ENCODE results near the gene SHC1.
A peak's percentile ranks its signal among the peaks of the same experiment; 100 is the strongest.
"Not testable (repeated sequence)": the region's sequence is repeated elsewhere in the genome, so short reads cannot be mapped to it uniquely, and the experiment has no call there.

SHC1 gene

DNA sequence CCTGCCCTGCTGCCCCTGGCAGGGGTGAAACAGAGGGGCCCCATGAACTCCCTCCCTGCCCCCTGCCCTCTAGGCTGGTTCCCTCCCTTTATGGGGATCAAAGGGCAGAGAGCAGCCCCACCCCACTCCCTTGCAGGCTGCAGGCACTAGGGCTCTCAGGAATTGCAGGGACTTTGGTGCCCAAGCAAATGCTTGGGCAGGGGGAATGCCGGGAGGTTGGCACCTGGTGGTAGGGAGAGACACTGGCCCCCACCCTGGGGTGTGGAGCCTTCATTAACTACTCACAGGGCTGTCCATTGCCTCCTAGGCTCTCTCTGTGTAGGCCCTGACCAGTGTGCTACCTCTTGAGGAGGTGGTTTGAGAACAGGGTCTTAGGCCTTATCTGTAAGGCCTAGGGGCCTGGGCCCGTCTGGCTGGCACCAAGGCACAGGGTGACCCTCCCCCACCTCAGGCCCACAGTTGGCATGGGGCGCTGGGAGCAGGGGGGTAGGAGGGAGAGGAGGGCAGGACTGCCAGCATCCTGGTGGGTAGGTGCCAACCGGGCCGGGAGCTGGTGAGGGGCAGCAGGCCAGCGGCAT, 36.8 kb upstream of the SHC1 start:
- no peak for DNase-seq

DNA sequence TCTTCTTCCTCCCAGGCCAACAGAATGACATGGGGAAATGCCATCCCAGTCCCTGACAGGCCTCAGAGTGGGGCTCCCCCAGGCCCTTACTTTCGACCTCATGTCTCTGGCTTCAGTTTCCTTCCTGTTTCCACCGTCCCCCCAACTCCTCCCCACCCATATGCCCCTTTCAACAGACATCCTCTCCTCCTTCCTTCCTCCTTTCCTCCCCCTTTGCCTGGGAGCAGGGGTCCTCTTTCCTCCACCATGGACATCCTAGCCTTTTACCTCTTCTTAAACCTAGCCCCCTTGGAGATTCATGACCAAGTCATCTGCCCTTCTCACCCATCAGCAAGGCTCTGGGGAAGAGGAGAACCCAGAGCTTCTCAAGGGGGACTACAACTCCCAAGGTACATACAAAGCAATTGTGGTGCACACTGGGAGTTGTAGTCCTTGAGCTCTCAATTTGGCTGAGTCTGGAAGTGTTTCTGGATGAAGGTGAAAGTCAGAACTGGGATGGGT, 36.1 kb upstream of the SHC1 start:
- DNase-seq, result peak; percentile 69

DNA sequence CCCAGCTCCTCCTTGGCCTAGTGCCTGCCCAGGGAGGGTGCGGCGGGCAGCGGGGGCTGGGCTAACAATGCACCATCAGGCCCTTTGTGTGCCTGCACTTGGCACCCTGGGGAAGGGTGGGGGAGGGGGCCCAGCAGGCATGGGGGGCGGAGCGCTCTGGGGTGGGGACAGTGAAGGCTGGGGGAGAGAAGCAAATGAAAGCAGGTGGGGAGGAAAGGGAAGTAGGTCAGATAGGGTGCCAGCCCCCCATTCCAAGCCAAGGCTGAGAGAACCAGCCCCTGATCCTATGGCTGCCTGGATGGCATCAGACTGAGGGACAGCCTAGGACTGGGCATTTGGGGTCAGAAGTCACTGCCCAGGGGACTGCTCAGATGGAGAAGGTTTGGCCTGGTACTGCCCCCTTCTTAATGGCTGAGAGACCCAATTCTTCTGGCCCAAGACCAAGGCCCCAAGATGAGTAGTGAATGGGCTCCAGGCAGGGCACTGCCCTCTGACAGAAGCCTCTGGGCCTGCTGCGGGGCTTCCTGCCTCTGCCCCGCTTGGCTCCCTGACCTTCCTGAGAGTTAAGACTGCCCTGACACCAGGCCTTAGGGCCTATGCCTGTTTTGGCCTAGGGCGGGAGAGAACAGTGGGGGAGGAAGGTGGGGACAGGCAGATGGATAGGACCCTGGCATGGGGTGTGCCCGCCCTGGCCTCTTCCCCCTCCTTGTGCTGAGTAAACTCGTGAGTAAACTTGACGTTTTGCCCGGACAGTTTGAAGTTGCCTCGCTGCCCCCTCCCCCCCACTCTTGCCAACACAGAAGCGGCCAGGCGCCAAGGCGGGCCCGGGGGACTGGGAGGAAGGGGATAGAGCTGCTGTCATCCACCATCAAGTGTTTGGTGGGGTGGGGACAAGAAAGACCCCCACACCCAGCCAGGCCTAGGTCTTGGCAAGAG, 34.8 kb upstream of the SHC1 start:
- DNase-seq, result peak; percentile 58

DNA sequence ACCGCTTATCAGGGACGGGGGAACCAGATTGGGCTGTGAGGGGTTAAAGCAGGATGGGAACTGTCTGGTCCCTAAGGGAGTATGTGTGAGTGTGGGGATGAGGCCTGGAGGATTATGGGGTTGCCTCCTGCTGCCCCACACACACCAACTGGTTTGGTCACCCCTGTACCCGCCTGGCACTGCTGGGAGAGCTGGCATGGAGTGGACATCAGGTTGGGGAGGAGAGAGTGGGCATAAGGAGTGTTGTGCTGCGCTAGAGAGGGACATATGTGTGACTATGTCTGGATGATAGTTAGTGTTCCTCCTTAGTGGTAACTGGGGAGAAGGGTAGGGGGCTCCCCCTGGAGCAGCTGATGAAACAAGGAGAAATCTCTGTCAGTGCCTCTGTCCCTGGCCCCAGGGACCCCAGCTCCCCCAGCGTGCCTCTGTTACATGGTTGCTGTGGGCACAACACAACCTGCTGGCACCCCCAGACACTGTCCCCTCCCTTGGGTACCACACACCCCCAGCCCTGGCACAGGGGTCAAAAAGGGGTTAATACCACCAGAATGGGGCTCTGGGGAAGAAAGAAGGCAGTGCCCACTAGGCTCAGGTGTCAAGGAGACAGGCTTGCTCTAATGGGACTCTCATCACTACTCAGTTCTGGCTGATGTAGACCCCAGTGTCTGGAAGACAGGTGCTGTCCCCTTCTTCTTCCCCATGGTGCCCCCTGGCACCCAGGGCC, 34.0 kb upstream of the SHC1 start:
- no peak for DNase-seq

DNA sequence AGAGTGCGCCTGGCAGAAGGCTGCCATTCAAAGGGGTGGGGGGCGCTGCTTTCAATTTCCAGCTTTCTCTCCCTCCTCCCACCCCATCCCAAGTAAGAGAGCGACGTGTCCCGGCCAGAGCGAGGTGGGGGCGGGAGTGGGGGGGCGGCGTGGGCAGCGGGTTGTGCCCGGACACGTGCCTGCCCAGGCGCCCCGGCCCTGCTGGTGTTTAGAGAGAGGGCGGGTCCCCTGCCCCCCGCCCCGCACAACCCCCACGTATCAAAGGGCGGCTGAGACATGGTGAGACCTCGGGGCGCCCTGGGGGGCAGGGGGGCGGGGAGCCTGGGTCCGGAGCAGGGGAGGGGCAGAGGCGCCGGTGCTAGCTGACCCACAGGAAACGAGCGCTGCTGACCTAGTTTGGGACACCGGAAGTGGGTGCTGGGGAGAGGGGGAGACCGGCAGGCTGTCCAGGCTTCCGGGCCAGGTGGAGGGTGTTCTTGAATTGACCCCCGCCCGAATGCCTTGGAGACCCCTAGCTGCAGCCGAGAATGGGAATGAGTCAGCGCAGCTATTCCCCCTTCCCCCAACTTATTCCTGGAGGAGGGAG, 33.3 kb upstream of the SHC1 start:
- DNase-seq, result no peak

DNA sequence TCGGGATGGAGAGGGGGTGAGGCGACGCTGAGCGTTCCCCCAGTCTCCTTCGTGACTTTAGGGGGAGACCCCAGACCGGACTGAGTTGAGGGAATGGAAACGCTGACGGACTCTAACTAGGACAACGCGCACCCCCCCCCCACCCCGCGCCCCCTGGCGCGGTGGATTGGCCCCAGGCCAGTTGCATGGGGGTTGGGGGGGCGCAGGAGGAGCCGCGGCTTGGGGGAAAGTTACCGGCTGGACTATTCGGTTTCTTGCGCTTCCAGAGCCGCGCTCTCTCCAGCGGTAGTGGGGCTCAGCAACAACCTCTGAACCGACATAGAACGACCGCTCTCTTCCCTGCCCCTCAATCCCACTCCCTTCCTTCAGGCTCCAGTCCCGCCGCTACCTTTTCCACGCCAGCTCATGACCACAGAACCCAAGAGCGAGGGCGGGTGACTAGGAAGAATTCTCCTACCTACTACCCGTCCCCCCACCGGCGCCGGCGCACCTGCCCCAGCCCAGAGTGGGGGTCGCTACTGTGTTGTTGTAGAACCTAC, 32.7 kb upstream of the SHC1 start:
- DNase-seq, result no peak

DNA sequence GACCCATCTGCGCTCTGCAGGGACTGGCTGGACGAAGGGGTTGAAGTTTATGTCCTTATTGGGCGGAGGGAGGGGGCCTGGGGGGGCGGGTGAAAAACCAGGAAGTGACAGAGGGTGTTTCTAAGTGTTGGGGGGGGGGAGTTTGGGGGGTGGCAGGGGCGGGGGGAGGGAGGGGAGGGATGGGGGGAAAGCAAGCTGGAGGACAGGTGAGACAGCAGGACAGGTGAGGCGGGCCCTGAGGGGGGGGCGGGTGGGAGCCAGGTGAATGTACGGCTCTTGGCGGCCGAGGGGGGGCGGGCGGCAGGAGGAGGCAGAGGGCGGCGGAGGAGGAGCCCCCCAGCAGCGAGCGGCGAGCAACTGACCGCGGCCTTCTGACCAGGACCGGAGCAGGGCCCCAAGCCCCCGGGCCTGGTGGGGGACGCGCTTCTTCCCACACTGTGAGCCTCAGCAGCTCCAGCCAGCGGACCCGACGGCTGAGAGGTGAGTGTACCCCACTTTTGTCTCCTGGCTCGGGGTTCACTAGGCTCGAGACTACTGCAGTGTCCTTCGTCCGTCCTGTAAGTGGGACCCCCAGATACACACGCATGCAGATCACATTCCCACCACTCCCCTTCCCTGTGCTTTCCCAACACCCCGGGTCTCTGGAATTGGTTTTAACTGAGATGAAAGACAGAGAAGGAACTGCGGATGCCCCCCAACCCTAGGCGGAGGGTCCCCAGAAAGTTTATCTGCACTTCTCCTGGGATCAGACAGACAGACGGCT, 32.1 kb upstream of the SHC1 start, which contains the start of gene ZBTB7B:
TSS of gene ZBTB7B (plus strand) at position 339 of the 763 bp plus-strand sequence. CDS start 11,859 bp downstream, outside the sequence.
- DNase-seq, result no peak

DNA sequence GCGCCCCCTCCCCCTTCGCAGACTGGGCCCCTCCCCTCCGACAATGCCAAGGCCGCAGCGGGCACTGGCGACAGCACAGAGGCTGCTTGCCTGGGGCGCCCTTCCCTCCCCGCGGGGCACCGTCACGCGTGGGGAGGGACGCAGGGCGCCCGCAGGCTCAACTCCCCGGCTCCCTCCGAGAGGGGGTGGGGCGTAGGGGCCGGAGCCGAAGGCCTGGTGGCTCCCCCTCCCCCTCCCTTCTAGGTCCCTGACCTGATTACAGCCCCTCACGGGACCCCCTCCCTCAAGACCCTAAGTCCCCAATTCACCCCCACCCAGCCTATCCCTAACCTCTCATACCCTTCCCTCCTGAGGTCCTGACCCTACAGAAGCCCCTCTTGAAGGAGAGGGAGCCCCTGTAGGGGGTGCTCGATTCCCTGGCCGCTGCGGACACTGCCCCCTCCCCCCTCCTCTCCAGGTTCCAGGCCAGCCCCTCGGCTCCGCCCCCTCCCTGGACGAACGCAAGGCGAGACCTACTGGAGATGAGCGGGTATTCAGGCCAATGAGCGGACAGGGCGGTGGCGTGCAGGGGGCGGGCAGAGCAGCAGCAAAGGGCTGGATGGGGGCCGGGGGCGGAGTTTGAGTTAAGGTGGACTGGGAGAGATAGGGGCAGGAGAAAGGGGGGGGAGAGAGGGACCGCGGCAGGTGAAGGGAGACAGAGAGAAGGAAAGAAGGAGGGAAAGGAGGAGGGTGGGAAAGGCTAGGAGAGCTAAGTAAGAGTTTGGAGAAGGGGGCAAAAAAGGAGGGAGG, 31.3 kb upstream of the SHC1 start:
- DNase-seq, result peak; percentile 98

DNA sequence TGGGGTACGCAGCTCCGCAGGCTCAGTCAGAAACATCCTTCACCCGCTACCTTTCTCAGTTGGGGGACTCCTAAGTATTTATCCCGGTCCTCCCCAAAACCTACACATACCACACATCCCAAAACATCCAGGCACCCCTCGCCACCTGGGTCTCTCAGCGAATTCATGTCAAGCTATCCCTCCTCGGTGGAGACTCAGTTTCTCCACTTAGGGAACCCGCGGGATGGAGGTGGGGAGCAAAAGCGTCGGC, 30.8 kb upstream of the SHC1 start:
- no peak for DNase-seq

DNA sequence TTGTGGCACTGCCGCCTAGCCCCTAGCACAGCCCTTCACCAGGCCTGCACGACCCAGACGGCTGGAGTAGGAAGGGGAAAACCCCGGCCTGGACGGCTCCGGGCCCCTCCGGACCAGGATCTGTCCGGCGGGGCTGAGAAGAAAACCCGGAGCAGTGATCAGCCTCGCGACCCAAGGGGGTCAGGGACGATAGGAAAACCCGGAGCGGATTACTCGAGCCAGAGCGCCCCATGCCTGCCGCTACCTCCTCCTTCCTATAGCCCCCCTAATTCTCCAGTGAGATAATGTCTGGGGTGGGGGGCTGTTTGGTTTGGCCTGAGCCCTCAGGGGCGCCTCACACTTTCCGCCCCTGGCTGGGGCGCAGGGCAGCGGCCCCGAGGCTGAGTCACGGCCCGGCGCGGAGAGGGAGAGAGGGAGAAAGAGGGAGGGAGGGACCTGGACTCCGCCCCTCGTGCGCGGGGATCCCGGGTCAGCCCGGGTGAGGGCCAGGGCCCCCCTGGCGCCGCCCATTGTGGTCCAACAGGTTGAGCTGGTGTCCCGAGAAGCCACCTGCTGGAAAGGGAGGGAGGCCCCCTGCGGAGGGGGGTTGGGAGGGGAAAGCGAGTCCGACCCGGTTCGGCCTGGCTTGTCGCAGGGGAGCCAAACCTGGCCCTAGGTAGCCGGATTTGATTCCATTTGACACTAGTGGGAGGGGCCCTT, 30.3 kb upstream of the SHC1 start:
- DNase-seq, result peak; percentile 82

DNA sequence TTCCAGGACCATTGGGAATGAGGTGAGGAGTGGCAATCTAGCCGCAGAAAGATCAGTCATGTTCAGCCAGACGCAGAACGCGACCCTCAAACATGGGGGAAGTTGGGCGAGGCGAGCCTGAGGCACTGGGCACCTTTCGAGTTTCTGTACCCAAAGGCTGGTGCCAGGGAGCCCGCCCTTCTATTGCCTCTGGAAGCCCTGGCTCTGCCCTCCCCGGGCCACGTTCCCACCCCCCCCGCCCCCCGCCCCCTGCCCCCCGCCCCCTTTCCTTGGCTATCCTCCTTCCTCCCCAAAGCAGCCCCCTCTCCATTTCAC, 29.8 kb upstream of the SHC1 start:
- no peak for DNase-seq

DNA sequence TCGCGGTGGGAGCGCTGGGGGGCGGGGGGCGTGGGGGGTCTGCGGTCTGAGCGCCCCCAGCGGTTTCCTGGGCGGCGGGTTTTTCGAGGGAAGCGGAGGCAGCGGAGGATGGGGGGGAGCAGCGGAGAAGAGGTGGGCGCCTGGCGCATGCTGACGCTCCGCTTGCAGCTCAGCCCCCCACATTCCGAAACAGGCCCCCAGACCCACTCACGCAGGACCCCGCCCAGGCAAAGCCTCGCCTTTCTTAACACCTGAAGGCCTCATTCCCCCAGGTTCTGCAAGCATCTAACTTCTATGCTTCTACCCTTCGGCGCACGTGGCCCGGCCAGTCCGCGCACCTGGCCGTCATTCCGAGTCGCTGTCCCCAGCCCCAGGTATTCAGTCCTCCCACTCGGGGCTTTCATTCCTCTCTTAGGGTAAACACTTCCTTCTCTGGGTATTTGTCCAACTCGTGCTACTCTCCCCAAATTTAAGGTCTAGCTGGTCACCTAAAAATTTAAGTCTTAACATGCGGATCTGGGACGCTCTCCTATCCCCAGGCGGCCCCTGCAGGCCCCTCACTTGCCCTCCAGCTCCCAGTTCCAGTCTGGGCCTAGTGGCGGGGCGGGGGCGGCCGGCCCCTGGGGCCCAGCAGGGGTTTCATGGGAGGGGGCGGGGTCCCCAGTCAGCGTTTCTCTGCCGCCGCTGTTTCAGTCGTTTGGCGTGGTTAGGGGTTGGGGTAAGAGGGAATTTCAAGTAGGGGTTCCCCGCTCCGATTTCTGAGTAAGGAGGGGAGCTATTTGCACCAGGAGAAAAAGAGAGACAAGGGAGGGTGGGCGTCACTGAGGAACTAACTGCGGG, 29.2 kb upstream of the SHC1 start:
- DNase-seq, result peak; percentile 51

DNA sequence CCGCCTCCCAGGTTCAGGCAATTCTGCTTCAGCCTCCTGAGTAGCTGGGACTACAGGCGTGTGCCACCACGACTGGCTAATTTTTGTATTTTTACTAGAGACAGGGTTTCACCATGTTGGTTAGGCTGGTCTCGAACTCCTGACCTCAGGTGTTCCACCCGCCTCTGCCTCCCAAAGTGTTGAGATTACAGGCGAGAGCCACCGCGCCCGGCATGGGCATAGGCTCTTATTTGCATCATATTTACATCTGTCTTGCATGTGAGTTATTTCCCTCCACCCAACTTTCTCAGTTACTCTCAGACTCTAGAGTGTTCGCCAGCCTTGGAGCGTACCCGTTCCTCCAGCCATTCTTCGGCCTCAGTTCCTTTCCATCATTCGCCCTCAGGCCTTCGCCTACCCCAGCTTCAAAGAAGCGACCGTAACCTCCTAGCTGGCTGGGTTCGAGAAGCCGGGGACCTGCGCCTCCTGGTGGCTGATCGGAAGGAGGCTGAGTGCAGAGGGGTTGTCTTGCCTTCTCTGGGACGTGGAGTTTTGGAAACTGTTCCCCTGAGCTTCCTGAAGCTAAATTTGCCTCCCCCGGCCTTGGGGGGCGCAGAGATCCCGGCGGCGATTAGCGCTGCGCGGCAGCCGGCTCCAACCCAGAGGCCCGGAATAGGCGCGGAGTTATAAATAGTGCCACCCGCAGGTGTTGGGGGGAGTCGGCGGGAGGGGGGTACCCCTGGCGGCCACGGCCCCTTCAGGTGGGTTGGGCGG, 28.4 kb upstream of the SHC1 start:
- peak; percentile 77 for DNase-seq

DNA sequence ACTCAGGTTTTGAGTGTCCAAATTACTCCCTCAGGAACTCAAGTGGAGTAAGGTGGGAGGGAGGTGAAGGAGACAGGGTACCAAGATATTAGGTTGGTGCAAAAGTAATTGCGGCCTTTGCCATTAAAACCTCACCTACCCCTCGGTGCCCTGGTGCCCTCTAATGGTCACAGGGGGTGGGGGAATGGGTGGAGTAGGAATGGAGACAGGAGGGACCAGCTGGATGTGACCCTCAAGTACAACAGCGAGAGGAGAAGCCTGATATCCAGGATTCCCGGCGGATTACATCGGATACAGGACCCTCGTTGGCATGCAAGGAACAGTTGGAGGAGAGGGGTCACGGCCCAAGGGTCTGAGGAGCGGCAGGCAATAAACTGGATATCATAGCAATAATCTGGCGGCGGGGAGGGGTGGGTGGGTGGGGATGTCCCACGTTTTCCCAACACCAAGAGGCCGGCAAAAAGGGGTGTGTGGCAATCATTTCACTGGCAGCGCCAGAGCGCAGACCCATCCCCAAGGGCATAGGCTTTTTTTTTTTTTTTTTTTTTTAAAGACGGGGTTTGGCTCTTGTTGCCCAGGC, 27.7 kb upstream of the SHC1 start:
- no peak for DNase-seq

DNA sequence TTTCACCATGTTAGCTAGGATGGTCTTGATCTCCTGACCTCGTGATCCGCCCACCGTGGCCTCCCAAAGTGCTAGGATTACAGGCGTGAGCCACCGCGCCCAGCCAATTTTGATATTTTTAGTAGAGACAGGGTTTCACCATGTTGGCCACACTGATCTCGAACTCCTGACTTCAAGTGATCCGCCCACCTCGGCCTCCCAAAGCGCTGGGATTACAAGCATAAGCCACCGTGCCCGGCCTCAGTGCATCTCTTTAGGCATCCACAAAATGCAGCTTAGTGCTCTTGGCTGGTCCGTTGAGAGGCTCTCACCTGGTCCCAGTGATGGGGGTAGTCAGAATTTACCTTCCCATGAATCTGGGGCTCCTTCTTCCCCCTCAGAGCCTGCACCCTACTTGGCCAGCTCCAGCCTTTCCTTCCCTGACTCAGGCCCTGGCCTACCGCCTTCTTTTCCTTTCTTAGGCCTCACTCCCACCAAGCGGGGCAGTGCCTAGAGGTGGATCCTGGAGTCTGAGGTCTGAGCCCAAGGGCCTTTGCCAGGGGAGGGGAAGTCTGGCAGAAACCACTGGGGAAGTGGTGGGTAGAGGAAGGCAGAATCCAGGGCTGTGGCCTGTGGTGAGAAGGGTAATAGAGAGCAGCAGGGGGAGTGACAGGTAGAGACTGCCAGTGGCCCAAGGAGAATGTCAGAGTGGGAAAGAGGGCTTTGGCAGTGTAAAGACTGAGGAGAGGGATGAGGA, 26.6 kb upstream of the SHC1 start:
- no peak for DNase-seq

DNA sequence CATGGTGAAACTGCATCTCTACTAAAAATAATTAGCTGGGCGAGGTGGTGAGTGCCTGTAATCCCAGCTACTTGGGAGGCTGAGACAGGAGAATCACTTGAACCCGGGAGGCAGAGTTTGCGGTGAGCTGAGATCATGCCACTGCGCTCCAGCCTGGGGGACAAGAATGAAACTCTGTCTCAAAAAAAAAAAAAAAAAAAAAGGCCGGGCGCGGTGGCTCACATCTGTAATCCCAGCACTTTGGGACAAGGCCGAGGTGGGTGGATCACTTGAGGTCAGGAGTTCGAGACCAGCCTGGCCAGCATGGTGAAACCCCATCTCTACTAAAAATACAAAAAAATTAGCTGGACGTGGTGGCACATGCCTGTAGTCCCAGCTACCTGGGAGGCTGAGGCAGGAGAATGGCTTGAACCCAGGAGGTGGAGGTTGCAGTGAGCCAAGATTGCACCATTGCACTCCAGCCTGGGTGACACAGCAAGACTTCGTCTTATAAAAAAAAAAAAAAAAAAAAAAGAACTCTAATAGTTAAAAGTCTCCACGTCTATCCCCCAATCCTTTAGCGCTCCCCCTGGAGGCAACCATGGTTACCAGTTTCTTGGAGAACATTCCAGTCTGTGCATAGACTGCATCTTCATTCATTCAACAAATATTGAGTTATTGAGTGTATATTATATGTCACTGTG, 24.9 kb upstream of the SHC1 start:
- not testable (repeated sequence) for DNase-seq

DNA sequence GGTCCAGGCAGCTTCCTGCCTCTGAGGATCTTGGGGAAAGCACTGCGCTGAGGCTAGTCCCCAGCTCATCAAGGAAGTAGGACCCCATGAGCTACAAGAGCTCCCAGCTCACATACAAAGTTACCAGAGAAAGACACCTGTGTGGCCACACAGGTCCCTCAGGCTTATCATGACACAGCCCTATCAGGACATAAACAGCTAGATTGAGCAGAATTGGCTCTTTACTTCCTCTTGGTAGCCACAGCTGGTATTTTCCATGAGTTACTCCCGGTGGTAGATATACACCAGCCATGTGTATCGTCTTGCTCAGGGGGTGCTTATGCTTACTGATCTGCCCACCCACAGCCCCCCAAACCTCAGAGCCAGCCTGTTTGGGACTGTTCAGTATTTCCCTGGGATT, 24.0 kb upstream of the SHC1 start:
- DNase-seq, result no peak

DNA sequence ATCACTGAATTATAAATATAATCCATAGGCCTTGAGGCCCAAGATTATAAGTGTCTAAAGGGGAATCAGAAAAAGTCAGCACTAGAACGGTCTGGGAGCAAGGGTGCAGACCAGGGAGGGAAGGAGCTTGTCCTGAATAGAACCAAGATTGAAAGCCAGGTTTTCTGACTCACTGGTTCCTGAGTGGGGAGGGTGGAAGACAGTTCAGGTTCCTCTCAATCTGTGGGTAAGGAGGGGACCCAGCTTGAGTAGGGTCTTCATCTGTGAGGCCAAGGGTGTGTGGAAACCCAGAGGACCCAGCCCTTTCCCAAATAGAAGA, 23.7 kb upstream of the SHC1 start:
- no peak for DNase-seq
